ENCODE data around the gene POLA2. TPM values are rescaled to one million over a fixed set of nuclear protein-coding genes. Genes with fewer than 3 reads are reported as not detected.
A peak's percentile ranks its signal among the peaks of the same experiment; 100 is the strongest.

The POLA2 gene
- total RNA-seq, 4 donors from 2014 or later: 7.6 to 11.3 (median 10.4) TPM

GRCh38 chr11:65303555-65303954 lies 41.8 kb downstream of the POLA2 start:
- Histone ChIP-seq H3K27me3 (no peaks in the 10 kb centered on the region), H3K9me3 (no peaks in the 10 kb centered on the region), H3K27ac (peak overlapping the region in 1 of 3 donors; percentile 73), H3K4me3 (replicated peaks in 1 of 3) (no peak overlapping the region), H3K4me1 (peaks cover 72 to 82% of the 10 kb centered on the region in 2 donors), H3K36me3 (no peaks in the 10 kb centered on the region)
- TF ChIP-seq POLR2A (IDR thresholded peaks at IDR 0.05) (no peak), CTCF (IDR thresholded peaks at IDR 0.05) (no peak)
- intact Hi-C loops (cut with DNase I): no loop called here
- WGBS, 2 donors: 84 to 96% methylated on average over 3 of the region's 3 CpGs
- no peak for DNase-seq

- intact Hi-C loops (cut with DNase I): no loop called here
- TF ChIP-seq POLR2A (IDR thresholded peaks at IDR 0.05): no peak
- TF ChIP-seq CTCF (IDR thresholded peaks at IDR 0.05): no peak
- no peak for DNase-seq
- H3K27ac ChIP-seq: peak overlapping the region; percentile 84 to 99 (median 96)
- 97 to 98% methylated on average over 4 of the region's 4 CpGs for WGBS, 2 donors
- peaks cover 72 to 82% of the 10 kb centered on the region in 2 donors for H3K4me1 ChIP-seq
- H3K4me3 ChIP-seq (replicated peaks in 1 of 3): no peak overlapping the region
- H3K9me3 ChIP-seq: no peaks in the 10 kb centered on the region
- no peaks in the 10 kb centered on the region for H3K27me3 ChIP-seq
- H3K36me3 ChIP-seq: no peaks in the 10 kb centered on the region
Observed at GRCh38 chr11:65304110-65304509, 42.3 kb downstream of the POLA2 start.

- Histone ChIP-seq H3K4me3 (replicated peaks in 1 of 3) (no peak overlapping the region), H3K9me3 (no peaks in the 10 kb centered on the region), H3K36me3 (no peaks in the 10 kb centered on the region), H3K27ac (peak overlapping the region; percentile 84 to 99 (median 96)), H3K27me3 (no peaks in the 10 kb centered on the region), H3K4me1 (peaks cover 72 to 84% of the 10 kb centered on the region in 2 donors)
- DNase-seq: no peak
- 82% methylated on average over 5 to 7 of the region's 7 CpGs for WGBS, 2 donors
- TF ChIP-seq POLR2A (IDR thresholded peaks at IDR 0.05): no peak
- TF ChIP-seq CTCF (IDR thresholded peaks at IDR 0.05): no peak
- intact Hi-C loops (cut with DNase I): no loop called here
Observed at GRCh38 chr11:65304613-65305012, 42.9 kb downstream of the POLA2 start.

GRCh38 chr11:65305501-65306268 lies 43.9 kb downstream of the POLA2 start:
- DNase-seq: peak; percentile 80 to 87
- H3K4me1 ChIP-seq: peaks cover 81 to 94% of the 10 kb centered on the region in 2 donors
- H3K36me3 ChIP-seq: no peaks in the 10 kb centered on the region
- TF ChIP-seq POLR2A (IDR thresholded peaks at IDR 0.05) (peak in 1 of 2 donors; percentile 34), CTCF (IDR thresholded peaks at IDR 0.05) (peak in 3 of 6 experiments; percentile 16 to 36 (median 24))
- intact Hi-C loops (cut with DNase I): no loop called here
- no peaks in the 10 kb centered on the region for H3K27me3 ChIP-seq
- WGBS, 2 donors: 47 to 50% methylated on average over 15 to 16 of the region's 17 CpGs
- no peaks in the 10 kb centered on the region for H3K9me3 ChIP-seq
- H3K27ac ChIP-seq: peak overlapping the region; percentile 84 to 99 (median 96)
- H3K4me3 ChIP-seq (replicated peaks in 1 of 3): no peak overlapping the region

Measured in thyroid gland (tissue), 4 donors.